Endothelial cell (in vitro differentiated cells): ENCODE measurements around the gene EPDR1. TPM values are rescaled to one million over a fixed set of nuclear protein-coding genes. Genes with fewer than 3 reads are reported as not detected.

Source experiments
- DNase-seq: peaks from one replicate; pipeline ENCODE4 v3.0.0; 2021; ENCODE audit warnings: low spot score
- H3K27ac Mint-ChIP-seq: one replicate; pipeline ENCODE4 v1.8.0; 2021; ENCODE audit warnings: mixed read lengths, inconsistent platforms; ENCODE audit not compliant: unreplicated experiment
- H3K27me3 Mint-ChIP-seq: one replicate; pipeline ENCODE4 v1.8.0; 2021; ENCODE audit warnings: mild to moderate bottlenecking, moderate library complexity, mixed read lengths, inconsistent platforms; ENCODE audit not compliant: unreplicated experiment
- H3K36me3 Mint-ChIP-seq: one replicate; pipeline ENCODE4 v1.8.0; 2021; ENCODE audit warnings: mild to moderate bottlenecking, low read depth, mixed read lengths, inconsistent platforms; ENCODE audit not compliant: unreplicated experiment
- H3K4me1 Mint-ChIP-seq: one replicate; pipeline ENCODE4 v1.8.0; 2021; ENCODE audit warnings: mild to moderate bottlenecking, mixed read lengths, inconsistent platforms; ENCODE audit not compliant: unreplicated experiment
- H3K4me3 Mint-ChIP-seq: one replicate; pipeline ENCODE4 v1.8.0; 2021; ENCODE audit warnings: mild to moderate bottlenecking, mixed read lengths, inconsistent platforms; ENCODE audit not compliant: unreplicated experiment
- H3K9me3 Mint-ChIP-seq: one replicate; pipeline ENCODE4 v1.8.0; 2021; ENCODE audit warnings: mixed read lengths, inconsistent platforms; ENCODE audit not compliant: unreplicated experiment
- total RNA-seq: library from RNA; stranded (reverse); fragmentation: NEBNext Ultra II Directional; extraction: Animal tissue kit (Norgen Biotek cat#: 25700); gene quantifications from one replicate; pipeline ENCODE4 v1.2.1, GENCODE V29; 2021; ENCODE audit not compliant: unreplicated experiment
- TF ChIP-seq, protein P1 (sequence below): fragments of 200-600 bp; sonication (generic); IDR thresholded peaks from one replicate; pipeline ENCODE4 v1.5.0; 2021; ENCODE audit warnings: antibody characterized with exemption; ENCODE audit not compliant: unreplicated experiment

The EPDR1 gene
- total RNA-seq, 1 donor from 2014 or later = 11.7 TPM

DNA sequence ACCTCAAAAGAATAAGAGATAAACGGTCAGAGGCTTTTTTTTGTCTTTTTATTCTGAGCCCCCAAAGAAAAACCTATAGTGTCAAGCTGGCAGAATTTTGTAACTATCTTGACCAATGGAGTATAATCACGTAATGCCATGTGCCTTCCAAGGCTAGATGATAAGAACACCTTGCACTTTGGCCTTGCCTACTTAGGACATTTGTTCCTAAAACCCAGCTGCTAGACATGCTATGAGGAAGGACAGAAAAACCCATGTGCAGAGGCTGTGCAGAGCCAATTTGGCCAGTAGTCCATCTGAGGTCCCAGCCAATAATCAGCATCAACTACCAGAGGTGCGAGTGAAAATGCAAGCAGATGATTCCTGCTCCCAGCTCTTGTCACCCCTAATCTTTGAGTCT is 69.9 kb downstream of the EPDR1 start:
- no peaks in the 10 kb centered on the region for H3K36me3 Mint-ChIP-seq
- H3K4me1 Mint-ChIP-seq = peaks cover 8% of the 10 kb centered on the region
- no peaks in the 10 kb centered on the region for H3K9me3 Mint-ChIP-seq
- H3K27me3 Mint-ChIP-seq = no peaks in the 10 kb centered on the region
- no peak overlapping the region for H3K27ac Mint-ChIP-seq
- no peak overlapping the region for H3K4me3 Mint-ChIP-seq
- DNase-seq = no peak
- TF ChIP-seq, protein P1, sequence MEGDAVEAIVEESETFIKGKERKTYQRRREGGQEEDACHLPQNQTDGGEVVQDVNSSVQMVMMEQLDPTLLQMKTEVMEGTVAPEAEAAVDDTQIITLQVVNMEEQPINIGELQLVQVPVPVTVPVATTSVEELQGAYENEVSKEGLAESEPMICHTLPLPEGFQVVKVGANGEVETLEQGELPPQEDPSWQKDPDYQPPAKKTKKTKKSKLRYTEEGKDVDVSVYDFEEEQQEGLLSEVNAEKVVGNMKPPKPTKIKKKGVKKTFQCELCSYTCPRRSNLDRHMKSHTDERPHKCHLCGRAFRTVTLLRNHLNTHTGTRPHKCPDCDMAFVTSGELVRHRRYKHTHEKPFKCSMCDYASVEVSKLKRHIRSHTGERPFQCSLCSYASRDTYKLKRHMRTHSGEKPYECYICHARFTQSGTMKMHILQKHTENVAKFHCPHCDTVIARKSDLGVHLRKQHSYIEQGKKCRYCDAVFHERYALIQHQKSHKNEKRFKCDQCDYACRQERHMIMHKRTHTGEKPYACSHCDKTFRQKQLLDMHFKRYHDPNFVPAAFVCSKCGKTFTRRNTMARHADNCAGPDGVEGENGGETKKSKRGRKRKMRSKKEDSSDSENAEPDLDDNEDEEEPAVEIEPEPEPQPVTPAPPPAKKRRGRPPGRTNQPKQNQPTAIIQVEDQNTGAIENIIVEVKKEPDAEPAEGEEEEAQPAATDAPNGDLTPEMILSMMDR = no peak

DNA sequence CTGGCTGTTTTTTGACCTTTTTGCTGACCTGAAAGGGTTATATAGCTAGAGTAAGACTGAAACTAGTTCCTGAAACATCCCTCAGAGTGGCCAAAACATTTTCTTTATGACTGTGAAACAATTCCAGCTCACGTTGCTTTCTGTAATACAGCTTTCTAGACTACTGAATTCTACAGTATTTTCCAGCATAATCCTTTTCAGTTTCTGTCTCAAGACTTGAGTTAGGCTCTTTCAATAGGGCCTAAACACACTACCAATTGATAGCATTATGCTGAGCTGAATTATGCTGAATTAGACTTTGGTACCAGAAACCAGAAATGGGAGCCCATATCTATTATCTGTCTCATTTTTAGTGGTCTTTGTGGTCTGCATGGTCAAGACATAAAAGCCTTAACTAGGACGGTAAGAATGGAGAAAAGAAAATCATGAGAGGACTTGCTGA is 72.6 kb downstream of the EPDR1 start:
- H3K27me3 Mint-ChIP-seq = no peaks in the 10 kb centered on the region
- TF ChIP-seq, protein P1 = no peak
- no peaks in the 10 kb centered on the region for H3K9me3 Mint-ChIP-seq
- H3K27ac Mint-ChIP-seq = no peak overlapping the region
- H3K36me3 Mint-ChIP-seq = no peaks in the 10 kb centered on the region
- H3K4me3 Mint-ChIP-seq = no peak overlapping the region
- H3K4me1 Mint-ChIP-seq = peaks cover 8% of the 10 kb centered on the region
- no peak for DNase-seq

DNA sequence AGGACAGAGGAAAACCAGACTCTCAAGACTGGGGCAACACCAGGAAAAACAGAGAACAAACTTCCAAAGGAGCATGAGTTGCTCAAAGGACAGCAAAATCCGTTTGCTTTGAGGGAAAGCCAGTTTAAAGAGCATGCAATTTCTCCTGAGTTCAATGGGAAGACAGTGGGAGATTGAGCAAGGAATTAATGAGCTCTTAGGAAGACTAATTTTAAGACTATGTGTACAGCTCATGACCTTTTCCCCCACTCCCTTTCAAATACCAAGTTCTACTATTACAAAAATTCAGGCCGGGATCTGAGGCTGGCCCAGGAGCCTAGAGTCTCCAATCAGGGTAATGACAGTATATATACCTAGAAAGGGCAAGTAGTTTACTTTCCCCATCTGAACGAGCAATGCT is 79.2 kb downstream of the EPDR1 start:
- no peak overlapping the region for H3K27ac Mint-ChIP-seq
- TF ChIP-seq, protein P1 = no peak
- no peaks in the 10 kb centered on the region for H3K4me1 Mint-ChIP-seq
- H3K4me3 Mint-ChIP-seq = no peak overlapping the region
- H3K9me3 Mint-ChIP-seq = no peaks in the 10 kb centered on the region
- H3K27me3 Mint-ChIP-seq = no peaks in the 10 kb centered on the region
- no peak for DNase-seq
- no peaks in the 10 kb centered on the region for H3K36me3 Mint-ChIP-seq

DNA sequence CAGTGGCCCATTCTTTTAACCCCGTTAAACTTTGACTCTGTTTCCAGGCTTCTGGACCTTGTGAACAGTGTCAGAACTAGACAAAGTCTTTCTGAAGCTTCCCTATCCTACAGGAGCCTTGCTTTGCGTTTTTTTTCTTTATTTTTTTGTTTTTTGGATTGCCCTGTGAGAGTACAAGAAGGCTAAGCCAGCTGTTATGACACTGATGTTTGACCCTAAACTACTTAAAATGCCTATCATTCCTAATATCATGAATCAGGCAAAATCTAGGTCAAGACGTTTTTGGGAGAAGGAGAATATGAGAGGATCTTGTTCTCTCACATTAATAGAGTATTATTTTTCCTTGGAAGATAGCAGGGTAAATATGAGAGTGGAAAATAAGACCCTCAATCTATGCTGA is 79.8 kb downstream of the EPDR1 start:
- DNase-seq = no peak
- TF ChIP-seq, protein P1 = no peak
- no peaks in the 10 kb centered on the region for H3K36me3 Mint-ChIP-seq
- no peaks in the 10 kb centered on the region for H3K4me1 Mint-ChIP-seq
- no peaks in the 10 kb centered on the region for H3K9me3 Mint-ChIP-seq
- H3K27me3 Mint-ChIP-seq = no peaks in the 10 kb centered on the region
- H3K4me3 Mint-ChIP-seq = no peak overlapping the region
- no peak overlapping the region for H3K27ac Mint-ChIP-seq

Other genes starting within 250 kb of the EPDR1 start
- not detected for gene GPR141, start 236.9 kb upstream of the EPDR1 start, total RNA-seq
- not detected for gene NME8, start 72.0 kb upstream of the EPDR1 start, total RNA-seq
- gene SFRP4, start 3.8 kb upstream of the EPDR1 start, total RNA-seq = not detected